Fibroblast of mammary gland (primary cell): Measurements from ENCODE around the gene VPS4A.

Experiments used
- DNase-seq: peaks from one replicate; pipeline ENCODE4 v3.0.0-alpha.2; 2010; ENCODE audit warnings: low read depth
- H3K4me3 ChIP-seq: 2 replicates; pipeline ENCODE4 v1.5.1; 2011; ENCODE audit warnings: low read depth, mild to moderate bottlenecking, low read length, moderate library complexity; ENCODE audit not compliant: control insufficient read depth
- TF ChIP-seq, protein P1 (sequence below): conservative IDR thresholded peaks from 2 replicates; pipeline ENCODE4 v1.5.1; 2011; ENCODE audit warnings: low read depth, low read length, inconsistent platforms; ENCODE audit not compliant: control insufficient read depth, insufficient read depth

The VPS4A gene

GRCh38 chr16:69310653-69311532 lies at the start of gene VPS4A:
Gene VPS4A, plus strand, starts transcription at chr16:69311350. Its CDS starts 162 bp downstream, at chr16:69311512.
- peak within 1 kb of the TSS; percentile 88 for H3K4me3 ChIP-seq
- TF ChIP-seq, protein P1, sequence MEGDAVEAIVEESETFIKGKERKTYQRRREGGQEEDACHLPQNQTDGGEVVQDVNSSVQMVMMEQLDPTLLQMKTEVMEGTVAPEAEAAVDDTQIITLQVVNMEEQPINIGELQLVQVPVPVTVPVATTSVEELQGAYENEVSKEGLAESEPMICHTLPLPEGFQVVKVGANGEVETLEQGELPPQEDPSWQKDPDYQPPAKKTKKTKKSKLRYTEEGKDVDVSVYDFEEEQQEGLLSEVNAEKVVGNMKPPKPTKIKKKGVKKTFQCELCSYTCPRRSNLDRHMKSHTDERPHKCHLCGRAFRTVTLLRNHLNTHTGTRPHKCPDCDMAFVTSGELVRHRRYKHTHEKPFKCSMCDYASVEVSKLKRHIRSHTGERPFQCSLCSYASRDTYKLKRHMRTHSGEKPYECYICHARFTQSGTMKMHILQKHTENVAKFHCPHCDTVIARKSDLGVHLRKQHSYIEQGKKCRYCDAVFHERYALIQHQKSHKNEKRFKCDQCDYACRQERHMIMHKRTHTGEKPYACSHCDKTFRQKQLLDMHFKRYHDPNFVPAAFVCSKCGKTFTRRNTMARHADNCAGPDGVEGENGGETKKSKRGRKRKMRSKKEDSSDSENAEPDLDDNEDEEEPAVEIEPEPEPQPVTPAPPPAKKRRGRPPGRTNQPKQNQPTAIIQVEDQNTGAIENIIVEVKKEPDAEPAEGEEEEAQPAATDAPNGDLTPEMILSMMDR, result peak; percentile 56
- peak; percentile 94 for DNase-seq

DNA sequence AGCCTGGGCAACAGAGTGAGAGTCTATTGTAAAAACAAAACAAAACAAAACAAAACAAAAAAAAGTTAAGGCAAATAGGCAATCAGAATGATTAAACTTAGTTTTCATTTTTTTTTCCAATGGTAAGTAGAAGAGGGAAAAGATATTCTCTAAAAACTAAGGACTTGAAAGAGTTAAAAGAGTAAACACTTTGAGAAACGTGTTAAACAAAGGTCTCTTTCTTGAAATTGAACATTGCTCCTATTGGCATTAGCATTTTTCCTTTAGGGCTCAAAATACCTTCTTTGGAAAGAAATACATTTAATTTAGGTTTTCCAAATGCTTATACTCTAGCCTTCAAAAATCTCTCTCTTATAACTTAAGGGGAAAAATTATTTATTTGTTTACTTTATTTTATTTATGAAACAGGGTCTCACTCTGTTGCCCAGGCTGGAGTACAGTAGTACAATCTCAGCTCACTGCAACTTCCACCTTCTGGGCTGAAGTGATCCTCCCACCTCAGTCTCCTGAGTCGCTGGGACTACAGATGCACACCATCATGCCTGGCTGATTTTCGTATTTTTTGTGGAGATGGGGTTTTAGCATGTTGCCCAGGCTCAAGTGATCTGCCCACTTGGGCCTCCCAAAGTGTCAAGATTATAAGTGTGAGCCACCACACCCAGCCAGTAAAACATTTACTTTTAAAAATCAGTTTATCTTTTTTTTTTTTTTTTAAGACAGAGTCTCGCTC lies 44.7 kb upstream of the VPS4A start:
- no peak for DNase-seq
- TF ChIP-seq, protein P1, result no peak
- no peak overlapping the region for H3K4me3 ChIP-seq

GRCh38 chr16:69267633-69268032 lies 43.5 kb upstream of the VPS4A start:
- no peak for DNase-seq
- TF ChIP-seq, protein P1, result no peak
- no peak overlapping the region for H3K4me3 ChIP-seq

DNA sequence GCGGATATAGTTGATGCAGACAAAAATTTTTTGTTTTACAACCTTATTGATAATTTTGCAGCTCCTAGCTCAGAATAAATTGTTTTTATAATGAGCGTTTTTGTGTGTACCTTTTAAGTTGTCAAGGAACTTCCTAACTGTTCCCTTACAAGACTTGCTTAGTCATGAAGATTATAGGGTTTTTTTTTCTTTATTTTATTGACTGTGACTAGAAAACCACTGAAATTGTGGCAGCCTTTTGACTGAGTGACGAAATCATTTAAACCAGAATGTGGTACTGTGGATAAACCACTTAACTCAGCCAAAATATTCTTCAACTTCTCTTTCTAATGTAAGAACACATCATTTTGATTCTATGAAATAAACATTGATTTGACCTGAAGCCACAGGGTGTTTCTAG lies 40.8 kb upstream of the VPS4A start:
- DNase-seq, result peak; percentile 48
- TF ChIP-seq, protein P1, result no peak
- H3K4me3 ChIP-seq, result no peak overlapping the region

DNA sequence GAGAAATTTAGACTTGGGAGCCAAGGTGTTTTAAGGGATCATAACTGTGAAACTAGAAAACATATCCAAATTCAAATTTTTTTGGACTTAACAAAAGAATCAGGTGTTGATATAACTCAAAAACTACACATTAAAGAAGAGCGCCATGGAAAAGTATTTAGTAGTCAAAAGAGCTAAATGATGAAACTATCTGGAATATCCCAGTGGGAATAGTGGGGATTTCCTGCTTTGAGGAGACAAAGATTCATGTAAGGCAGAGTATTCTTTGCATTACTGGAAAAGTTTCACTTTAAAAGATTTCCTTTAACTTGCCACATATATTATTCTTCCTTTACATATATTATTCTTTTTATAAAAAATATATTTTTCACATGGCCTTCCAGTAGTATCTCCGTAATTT lies 40.3 kb upstream of the VPS4A start:
- DNase-seq, result peak; percentile 62
- TF ChIP-seq, protein P1, result no peak
- H3K4me3 ChIP-seq, result no peak overlapping the region

GRCh38 chr16:69273009-69273408 lies 38.1 kb upstream of the VPS4A start:
- H3K4me3 ChIP-seq, result no peak overlapping the region
- DNase-seq, result peak; percentile 85

More at GRCh38 chr16:69273009-69273408, 38.1 kb upstream of the VPS4A start:
- TF ChIP-seq, protein P1, result no peak
